ENCODE results near the gene PTGES2. TPM values are rescaled to one million over a fixed set of nuclear protein-coding genes. Genes with fewer than 3 reads are reported as not detected.

PTGES2 gene
- total RNA-seq, 2 donors from 2014 or later, result 73.5 to 84.5 TPM

- H3K36me3 Mint-ChIP-seq (ENCODE audit: low read depth), result peaks cover 13% of the 10 kb centered on the region
- no peaks in the 10 kb centered on the region for H3K27me3 Mint-ChIP-seq (ENCODE audit: insufficient read depth)
- Histone ChIP-seq H3K27ac (ENCODE audit: low read depth, low read length) (no peak overlapping the region), H3K4me1 (ENCODE audit: control insufficient read depth, insufficient read depth, low read length) (peaks cover 3% of the 10 kb centered on the region), H3K9ac (ENCODE audit: extremely low read depth, low read length, poor library complexity, severe bottlenecking) (no peak overlapping the region), H3K9me3 (ENCODE audit: control insufficient read depth, low read length) (no peaks in the 10 kb centered on the region), H3K36me3 (ENCODE audit: control insufficient read depth, insufficient read depth, low read length) (no peaks in the 10 kb centered on the region), H3K4me3 (ENCODE audit: low read length) (no peak overlapping the region), H3K27me3 (ENCODE audit: control insufficient read depth, insufficient read depth, low read length, poor library complexity, severe bottlenecking) (no peaks in the 10 kb centered on the region)
- no peak overlapping the region for H3K4me3 Mint-ChIP-seq
- no peaks in the 10 kb centered on the region for H3K9me3 Mint-ChIP-seq
- H3K27ac Mint-ChIP-seq, result peak overlapping the region; percentile 87
- DNase-seq, result no peak
- no peak for TF ChIP-seq CTCF (conservative IDR thresholded peaks at IDR 0.05)
- WGBS, 2 experiments (ENCODE audit: insufficient coverage in 1 of 2, insufficient read length in 1 of 2), result 89 to 94% methylated on average over 6 to 7 of the region's 7 CpGs
- H3K4me1 Mint-ChIP-seq, result peaks cover 19% of the 10 kb centered on the region
Observed at GRCh38 chr9:128082151-128082550, 45.4 kb downstream of the PTGES2 start.

GRCh38 chr9:128081056-128081455, 46.5 kb downstream of the PTGES2 start:
- no peak for DNase-seq
- H3K4me3 ChIP-seq (ENCODE audit: low read length), result no peak overlapping the region
- H3K4me1 ChIP-seq (ENCODE audit: control insufficient read depth, insufficient read depth, low read length), result peaks cover 3% of the 10 kb centered on the region
- no peaks in the 10 kb centered on the region for H3K27me3 Mint-ChIP-seq (ENCODE audit: insufficient read depth)
- 71 to 86% methylated on average over 1 to 3 of the region's 3 CpGs for WGBS, 2 experiments (ENCODE audit: insufficient coverage in 1 of 2, insufficient read length in 1 of 2)
- H3K9ac ChIP-seq (ENCODE audit: extremely low read depth, low read length, poor library complexity, severe bottlenecking), result no peak overlapping the region
- H3K9me3 Mint-ChIP-seq, result no peaks in the 10 kb centered on the region
- peak overlapping the region; percentile 46 for H3K27ac Mint-ChIP-seq
- peak overlapping the region; percentile 25 for H3K27ac ChIP-seq (ENCODE audit: low read depth, low read length)
- no peak overlapping the region for H3K4me3 Mint-ChIP-seq
- peaks cover 3% of the 10 kb centered on the region for H3K36me3 ChIP-seq (ENCODE audit: control insufficient read depth, insufficient read depth, low read length)
- no peaks in the 10 kb centered on the region for H3K27me3 ChIP-seq (ENCODE audit: control insufficient read depth, insufficient read depth, low read length, poor library complexity, severe bottlenecking)
- TF ChIP-seq CTCF (conservative IDR thresholded peaks at IDR 0.05), result no peak
- H3K9me3 ChIP-seq (ENCODE audit: control insufficient read depth, low read length), result no peaks in the 10 kb centered on the region
- H3K36me3 Mint-ChIP-seq (ENCODE audit: low read depth), result peaks cover 12% of the 10 kb centered on the region
- peaks cover 19% of the 10 kb centered on the region for H3K4me1 Mint-ChIP-seq

GRCh38 chr9:128080206-128080605, 47.3 kb downstream of the PTGES2 start:
- H3K36me3 ChIP-seq (ENCODE audit: control insufficient read depth, insufficient read depth, low read length), result peaks cover 3% of the 10 kb centered on the region
- no peak overlapping the region for H3K9ac ChIP-seq (ENCODE audit: extremely low read depth, low read length, poor library complexity, severe bottlenecking)
- H3K9me3 ChIP-seq (ENCODE audit: control insufficient read depth, low read length), result no peaks in the 10 kb centered on the region
- Mint-ChIP-seq H3K36me3 (ENCODE audit: low read depth) (peaks cover 9% of the 10 kb centered on the region), H3K9me3 (no peaks in the 10 kb centered on the region), H3K4me3 (no peak overlapping the region), H3K27me3 (ENCODE audit: insufficient read depth) (no peaks in the 10 kb centered on the region), H3K27ac (no peak overlapping the region), H3K4me1 (peaks cover 19% of the 10 kb centered on the region)
- peaks cover 3% of the 10 kb centered on the region for H3K4me1 ChIP-seq (ENCODE audit: control insufficient read depth, insufficient read depth, low read length)
- TF ChIP-seq CTCF (conservative IDR thresholded peaks at IDR 0.05), result no peak
- no peaks in the 10 kb centered on the region for H3K27me3 ChIP-seq (ENCODE audit: control insufficient read depth, insufficient read depth, low read length, poor library complexity, severe bottlenecking)
- H3K4me3 ChIP-seq (ENCODE audit: low read length), result no peak overlapping the region
- 84 to 93% methylated on average over 4 of the region's 5 CpGs for WGBS, 2 experiments (ENCODE audit: insufficient coverage in 1 of 2, insufficient read length in 1 of 2)
- H3K27ac ChIP-seq (ENCODE audit: low read depth, low read length), result no peak overlapping the region
- no peak for DNase-seq

Data from endodermal cell (in vitro differentiated cells).